SK-N-MC (cell line): ENCODE measurements around the gene ZCCHC24.

Source experiments
- EZH2 ChIP-seq: fragments of 200-600 bp; sonication (generic); IDR thresholded peaks from one replicate; pipeline ENCODE4 v1.6.1; 2017; ENCODE audit warnings: antibody characterized with exemption
- POLR2AphosphoS5 ChIP-seq: IDR thresholded peaks from 2 replicates; pipeline ENCODE4 v1.6.1; 2012; ENCODE audit warnings: mild to moderate bottlenecking, low read depth, low read length, borderline replicate concordance

- no peak for TF ChIP-seq EZH2
- no peak for TF ChIP-seq POLR2AphosphoS5
Measured at GRCh38 chr10:79448732-79449049, 3.3 kb upstream of the ZCCHC24 start.
